Fibroblast of the aortic adventitia (primary cell): ENCODE data around the gene MAN1C1. TPM values are rescaled to one million over a fixed set of nuclear protein-coding genes. Genes with fewer than 3 reads are reported as not detected.

Source experiments
- DNase-seq: peaks from one replicate; pipeline ENCODE4 v3.0.0-alpha.2; 2010; ENCODE audit warnings: low read depth
- H3K4me3 ChIP-seq: 2 replicates; pipeline ENCODE4 v1.5.1; 2011; ENCODE audit warnings: low read depth, mild to moderate bottlenecking, control low read depth, low read length, moderate library complexity
- CTCF ChIP-seq: IDR thresholded peaks from 2 replicates; pipeline ENCODE4 v1.5.1; 2011; ENCODE audit warnings: mild to moderate bottlenecking, low read length, control low read depth, inconsistent platforms; ENCODE audit not compliant: insufficient read depth
- total RNA-seq: library from RNA; depleted of rRNA; stranded (reverse); fragments of >200 nt; gene quantifications from 2 replicates; pipeline ENCODE4 v1.2.3, GENCODE V29; 2012; ENCODE audit warnings: low replicate concordance

MAN1C1 gene
- total RNA-seq, 1 donor: 6.6 TPM

DNA sequence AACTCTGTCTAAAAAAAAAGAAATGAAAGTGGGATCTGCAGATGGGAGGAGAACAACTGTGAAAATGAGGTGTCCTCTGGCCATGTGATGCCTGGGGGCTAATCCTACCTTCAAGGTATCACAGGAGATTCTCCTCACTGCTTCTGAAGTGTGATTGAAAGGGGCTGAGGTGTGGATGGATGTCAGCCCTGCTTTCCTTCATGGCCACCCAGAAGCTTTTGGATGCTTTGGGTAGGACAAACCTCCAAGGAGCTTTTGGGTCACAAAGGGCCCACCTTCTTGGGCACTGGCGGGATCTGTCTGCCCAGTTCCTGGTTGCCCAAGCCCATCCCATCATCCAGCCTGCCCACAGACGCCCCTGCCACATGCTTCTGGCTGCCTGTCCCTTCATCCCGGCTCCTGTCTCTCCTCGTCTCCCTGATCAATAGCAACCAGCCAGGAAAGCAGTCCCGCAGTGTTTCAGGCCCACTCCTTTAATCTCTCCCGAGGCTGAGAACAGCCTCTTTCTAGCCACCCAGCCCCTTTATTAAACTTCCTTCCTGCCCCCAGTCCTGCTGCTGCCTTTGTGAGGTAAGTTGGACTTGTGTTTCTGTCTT lies 87.2 kb downstream of the MAN1C1 start:
- TF ChIP-seq CTCF: no peak
- no peak for DNase-seq
- no peak overlapping the region for H3K4me3 ChIP-seq

GRCh38 chr1:25704267-25704691 lies 87.7 kb downstream of the MAN1C1 start:
- no peak for DNase-seq
- no peak for TF ChIP-seq CTCF
- no peak overlapping the region for H3K4me3 ChIP-seq

DNA sequence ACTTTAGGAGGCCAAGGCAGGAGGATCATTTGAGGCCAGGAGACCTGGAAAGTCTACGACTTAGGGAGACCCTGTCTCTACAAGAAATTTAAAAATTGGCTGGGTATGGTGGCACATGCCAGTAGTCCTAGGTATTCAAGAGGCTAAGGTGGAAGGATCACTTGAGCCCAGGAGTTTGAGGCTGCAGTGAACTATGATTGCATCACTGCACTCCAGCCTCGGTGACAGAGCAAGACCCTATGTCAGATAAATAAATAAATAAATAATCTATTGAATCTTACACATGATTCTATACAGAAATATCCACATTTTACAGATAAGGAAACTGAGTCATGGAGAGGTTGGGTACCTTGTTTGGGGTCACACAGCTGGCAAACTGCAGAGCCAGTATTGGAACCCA lies 89.1 kb downstream of the MAN1C1 start:
- no peak overlapping the region for H3K4me3 ChIP-seq
- DNase-seq: no peak
- TF ChIP-seq CTCF: no peak

DNA sequence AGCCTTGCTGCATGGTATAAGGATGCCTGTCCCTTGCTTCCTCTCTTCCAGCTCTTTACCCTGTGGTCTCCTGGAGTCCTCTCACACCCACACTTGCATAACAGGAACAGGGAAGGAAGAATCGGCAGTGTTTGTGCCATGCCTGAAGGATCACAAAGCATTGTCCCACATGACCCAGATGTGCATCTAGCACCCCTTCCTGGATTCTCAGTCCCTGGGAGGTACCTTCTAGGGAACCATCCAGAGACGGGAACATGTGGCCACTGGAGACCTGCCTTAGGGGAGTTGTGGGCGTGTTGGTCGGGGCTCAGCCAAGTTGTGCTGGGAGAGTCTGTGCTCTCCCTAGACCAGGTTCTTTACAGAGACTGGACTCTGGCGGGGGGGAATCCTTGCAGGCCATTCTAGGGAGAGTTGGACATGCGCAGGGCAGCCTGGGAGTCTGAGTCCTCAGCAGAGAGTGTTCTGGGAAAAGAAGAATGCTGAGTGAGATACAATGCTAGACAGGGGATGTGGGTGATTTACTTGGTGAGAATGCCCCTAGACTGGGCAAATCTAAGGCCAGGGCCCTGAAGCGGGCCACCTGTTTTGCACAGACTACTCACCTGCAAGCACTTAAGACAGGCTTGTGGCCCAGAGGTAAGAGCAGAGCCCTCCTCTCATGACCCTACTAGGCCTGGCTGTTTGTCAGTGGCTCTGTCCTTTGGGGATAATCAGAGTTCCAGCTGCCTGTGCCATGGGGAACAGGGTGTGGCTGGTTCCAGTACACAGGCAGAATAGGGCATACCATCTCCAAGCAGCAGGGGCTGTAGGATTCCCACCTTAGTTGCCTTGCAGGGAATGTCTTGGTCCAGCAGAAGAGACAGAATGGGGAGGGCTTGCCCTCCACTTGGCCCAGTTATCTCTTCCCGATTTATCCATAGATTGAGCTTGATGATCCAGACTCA lies 89.8 kb downstream of the MAN1C1 start:
- no peak overlapping the region for H3K4me3 ChIP-seq
- TF ChIP-seq CTCF: no peak

GRCh38 chr1:25707280-25708016 lies 90.9 kb downstream of the MAN1C1 start:
- no peak overlapping the region for H3K4me3 ChIP-seq
- no peak for TF ChIP-seq CTCF
- DNase-seq: no peak

More for the DNA sequence above, 89.8 kb downstream of the MAN1C1 start:
- DNase-seq: no peak

GRCh38 chr1:25710583-25711347 lies 94.2 kb downstream of the MAN1C1 start:
- TF ChIP-seq CTCF: no peak
- DNase-seq: no peak

More at GRCh38 chr1:25710583-25711347, 94.2 kb downstream of the MAN1C1 start:
- no peak overlapping the region for H3K4me3 ChIP-seq
